IMR-90 (cell line): Measurements from ENCODE around the gene TBC1D22A.

Experiments used
- POLR2A ChIP-seq: IDR thresholded peaks from 2 replicates; pipeline ENCODE4 v1.6.1; 2012; ENCODE audit warnings: mild to moderate bottlenecking, low read depth, low read length
- TF ChIP-seq, protein P1 (sequence below): conservative IDR thresholded peaks from 2 replicates; pipeline ENCODE4 v1.5.1; 2012; ENCODE audit warnings: mild to moderate bottlenecking, low read depth, low read length, improper control_type of control experiment

DNA sequence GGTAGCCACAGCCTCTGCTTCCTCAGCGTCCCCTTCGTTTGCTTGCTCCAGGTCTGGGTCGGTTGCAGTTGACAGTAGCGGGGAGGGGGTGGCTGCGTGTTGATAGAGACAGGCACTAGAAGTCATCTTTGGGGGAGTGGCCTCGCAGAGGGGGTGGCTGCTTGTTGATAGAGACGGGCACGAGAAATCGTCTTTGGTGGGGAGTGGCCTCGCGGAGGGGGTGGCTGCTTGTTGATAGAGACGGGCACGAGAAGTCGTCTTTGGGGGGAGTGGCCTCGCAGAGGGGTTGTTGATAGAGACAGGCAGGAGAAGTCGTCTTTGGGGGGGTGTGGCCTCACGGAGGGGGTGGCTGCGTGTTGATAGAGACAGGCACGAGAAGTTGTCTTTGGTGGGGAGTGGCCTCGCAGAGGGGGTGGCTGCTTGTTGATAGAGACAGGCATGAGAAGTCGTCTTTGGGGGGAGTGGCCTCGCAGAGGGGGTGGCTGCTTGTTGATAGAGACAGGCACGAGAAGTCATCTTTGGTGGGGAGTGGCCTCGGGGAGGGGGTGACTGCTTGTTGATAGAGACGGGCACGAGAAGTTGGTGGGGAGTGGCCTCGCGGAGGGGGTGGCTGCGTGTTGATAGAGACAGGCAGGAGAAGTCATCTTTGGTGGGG lies 328.3 kb downstream of the TBC1D22A start:
- TF ChIP-seq, protein P1, sequence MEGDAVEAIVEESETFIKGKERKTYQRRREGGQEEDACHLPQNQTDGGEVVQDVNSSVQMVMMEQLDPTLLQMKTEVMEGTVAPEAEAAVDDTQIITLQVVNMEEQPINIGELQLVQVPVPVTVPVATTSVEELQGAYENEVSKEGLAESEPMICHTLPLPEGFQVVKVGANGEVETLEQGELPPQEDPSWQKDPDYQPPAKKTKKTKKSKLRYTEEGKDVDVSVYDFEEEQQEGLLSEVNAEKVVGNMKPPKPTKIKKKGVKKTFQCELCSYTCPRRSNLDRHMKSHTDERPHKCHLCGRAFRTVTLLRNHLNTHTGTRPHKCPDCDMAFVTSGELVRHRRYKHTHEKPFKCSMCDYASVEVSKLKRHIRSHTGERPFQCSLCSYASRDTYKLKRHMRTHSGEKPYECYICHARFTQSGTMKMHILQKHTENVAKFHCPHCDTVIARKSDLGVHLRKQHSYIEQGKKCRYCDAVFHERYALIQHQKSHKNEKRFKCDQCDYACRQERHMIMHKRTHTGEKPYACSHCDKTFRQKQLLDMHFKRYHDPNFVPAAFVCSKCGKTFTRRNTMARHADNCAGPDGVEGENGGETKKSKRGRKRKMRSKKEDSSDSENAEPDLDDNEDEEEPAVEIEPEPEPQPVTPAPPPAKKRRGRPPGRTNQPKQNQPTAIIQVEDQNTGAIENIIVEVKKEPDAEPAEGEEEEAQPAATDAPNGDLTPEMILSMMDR, result no peak
- TF ChIP-seq POLR2A, result no peak
